COLO668 (cell line): Measurements from ENCODE around the gene POC5.
A peak's percentile ranks its signal among the peaks of the same experiment; 100 is the strongest.
"Not testable (repeated sequence)": the region's sequence is repeated elsewhere in the genome, so short reads cannot be mapped to it uniquely, and the experiment has no call there.

Experiments used
- DNase-seq: peaks from one replicate; lab custom pipeline; 2025; ENCODE audit not compliant: unreplicated experiment; lab: John Stamatoyannopoulos, UW

POC5 gene

DNA sequence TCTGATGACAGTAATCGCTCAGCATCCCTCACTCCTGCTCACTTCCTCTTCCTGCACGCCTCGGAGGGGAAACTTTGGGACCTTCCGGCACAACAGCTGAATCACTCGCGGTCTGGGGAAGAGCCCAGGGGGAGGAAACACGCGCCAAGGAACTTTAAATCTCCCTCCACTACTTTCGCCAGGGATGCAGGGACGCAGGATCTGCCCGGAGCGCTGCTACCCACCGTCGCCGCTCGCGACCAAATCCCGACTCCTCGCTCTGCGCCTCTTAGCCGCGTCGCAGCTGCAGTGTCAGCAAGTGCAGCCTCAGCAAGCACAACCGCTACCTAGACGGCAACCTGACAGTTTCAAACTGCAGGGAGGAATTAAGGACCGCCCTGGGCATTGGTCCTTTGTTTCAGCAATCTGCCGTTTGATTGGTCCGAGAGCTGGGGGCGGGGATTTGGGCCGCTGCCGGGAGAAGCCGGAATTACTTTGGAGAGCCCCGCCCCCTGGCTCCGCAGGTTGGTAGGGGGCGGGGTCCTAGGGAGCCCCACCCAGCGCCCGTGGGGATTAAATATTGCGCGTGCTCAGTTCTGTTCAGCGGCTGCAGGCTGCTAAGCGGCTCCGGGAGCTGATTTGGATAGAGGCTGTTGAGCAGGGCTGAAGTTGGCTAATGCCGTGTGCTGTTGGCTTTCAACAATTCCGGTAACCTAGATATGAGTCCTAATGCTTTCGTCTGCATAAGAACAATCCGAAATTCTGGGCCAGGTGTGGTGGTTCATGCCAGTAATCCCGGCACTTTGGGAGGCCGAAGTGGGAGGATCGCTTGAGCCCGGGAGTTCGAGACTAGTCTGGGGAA lies at the start of gene POC5:
Gene POC5 (minus strand): TSS at position 356 of the 841 bp plus-strand sequence. CDS start 4,500 bp downstream, outside the sequence.
- peak; percentile 93 for DNase-seq

DNA sequence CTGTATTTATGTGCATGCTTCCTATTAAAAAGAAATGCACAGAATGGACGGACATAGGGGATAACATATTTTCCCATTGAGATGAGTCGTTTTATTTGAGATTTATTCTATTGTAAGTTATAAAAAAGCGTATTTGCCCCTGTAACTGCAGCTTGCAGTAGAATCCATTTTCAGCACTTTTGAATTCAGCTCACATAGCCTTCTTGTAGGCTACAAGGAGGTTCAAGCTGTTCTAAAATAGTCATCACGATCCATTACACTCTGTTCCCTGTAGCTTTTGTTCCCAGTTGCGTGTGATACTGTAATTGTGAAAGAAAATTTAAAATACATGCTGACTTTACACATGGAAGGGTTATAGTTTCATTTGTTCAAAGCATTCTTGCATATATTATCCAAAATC lies 40.9 kb upstream of the POC5 start:
- DNase-seq: no peak

- DNase-seq: no peak
Measured at GRCh38 chr5:75756981-75757380, 39.7 kb upstream of the POC5 start.

GRCh38 chr5:75756211-75756610 lies 39.0 kb upstream of the POC5 start:
- no peak for DNase-seq

DNA sequence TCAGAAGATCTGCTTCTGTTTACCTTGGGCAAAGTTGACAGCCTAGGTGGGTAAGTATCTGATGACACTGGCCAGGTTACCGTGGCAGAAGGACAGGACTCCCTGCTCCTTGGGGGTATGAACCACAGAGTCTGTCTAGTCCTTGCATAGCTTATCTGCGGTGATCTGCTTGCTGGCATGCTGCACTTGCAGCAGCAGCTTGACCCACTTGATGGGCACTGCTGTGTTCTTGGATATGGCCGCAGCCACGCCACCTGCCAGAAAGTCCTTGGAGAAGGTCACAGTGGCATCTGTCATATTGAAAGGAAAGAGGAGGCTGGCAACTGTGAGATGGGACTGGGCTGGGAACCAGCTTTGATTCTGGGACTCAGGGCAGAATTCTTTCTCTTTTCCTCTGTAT lies 35.9 kb upstream of the POC5 start:
- DNase-seq: no peak

DNA sequence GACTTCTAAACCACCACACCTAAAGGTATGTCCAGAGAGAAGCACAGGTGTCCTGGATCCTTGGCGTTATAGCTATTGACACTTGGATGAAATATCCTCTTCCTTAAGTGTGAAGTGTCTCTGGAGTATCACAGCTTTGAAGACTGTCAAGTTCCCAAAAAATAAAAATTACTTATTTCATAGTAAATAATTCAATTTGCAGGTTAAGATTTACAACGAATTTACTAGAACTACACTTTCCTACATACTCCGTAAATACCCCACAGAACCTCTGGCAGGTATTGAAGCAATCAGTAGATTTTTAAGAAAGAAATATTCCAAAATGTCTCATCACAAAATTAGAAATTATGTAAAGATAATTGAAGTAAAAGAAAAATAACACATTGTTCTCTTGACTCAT lies 27.1 kb upstream of the POC5 start:
- DNase-seq: no peak

DNA sequence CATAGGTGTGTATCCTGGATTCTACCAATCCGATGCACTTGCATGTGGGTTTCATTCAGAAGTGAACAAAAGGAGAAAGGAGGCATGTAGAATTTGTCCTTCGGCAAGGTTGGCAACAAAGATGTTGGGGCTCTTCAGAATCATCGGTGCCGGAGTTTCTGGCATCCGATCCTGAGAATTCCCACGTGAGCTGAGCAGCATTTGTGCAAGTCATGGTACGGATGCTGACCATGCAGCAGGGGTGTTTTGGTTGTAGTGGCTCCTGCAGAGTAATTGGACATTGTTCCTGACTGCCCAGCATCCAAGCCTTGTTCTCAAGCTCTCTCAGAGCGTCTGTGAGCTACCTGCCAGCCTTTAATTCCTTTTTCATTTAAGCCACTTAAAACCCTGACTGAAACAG lies 19.0 kb upstream of the POC5 start:
- no peak for DNase-seq

- DNase-seq: peak; percentile 1
Measured at GRCh38 chr5:75734913-75735789, 17.9 kb upstream of the POC5 start.

DNA sequence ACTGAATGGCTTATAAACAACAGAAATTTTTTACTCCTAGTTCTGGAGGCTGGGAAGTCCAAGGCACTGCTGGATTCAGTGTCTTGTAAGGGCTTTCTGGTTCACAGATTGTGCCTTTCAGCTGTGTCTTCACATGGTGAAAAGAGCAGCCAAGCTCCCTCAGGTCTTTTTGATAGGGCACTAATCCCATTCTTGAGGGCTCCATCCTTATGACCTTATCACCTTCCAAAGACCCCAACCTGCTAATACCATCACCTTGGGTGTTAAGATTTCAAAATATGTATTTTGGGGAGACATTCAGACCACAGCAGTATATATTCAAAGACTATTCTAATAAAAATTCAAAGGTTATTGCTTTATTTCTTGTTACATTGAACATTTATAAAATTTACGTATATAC lies 16.5 kb upstream of the POC5 start:
- no peak for DNase-seq

DNA sequence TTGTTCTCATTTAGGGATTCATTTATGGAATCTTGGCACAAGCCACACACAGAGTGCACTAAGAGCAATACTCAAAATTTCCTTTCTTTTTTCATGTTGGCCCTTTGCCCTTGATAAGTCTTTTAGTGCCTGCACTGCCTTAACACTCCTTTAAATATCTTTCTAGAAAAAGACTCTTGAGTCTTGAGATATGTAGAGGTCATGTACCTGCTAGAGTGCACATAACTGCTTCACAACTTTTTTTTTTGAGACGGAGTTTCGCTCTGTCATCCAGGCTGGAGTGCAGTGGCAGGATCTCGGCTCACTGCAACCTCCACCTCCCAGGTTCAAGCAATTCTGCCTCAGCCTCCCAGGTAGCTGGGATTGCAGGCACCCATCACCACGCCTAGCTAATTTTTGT lies 14.3 kb upstream of the POC5 start:
- DNase-seq: not testable (repeated sequence)

DNA sequence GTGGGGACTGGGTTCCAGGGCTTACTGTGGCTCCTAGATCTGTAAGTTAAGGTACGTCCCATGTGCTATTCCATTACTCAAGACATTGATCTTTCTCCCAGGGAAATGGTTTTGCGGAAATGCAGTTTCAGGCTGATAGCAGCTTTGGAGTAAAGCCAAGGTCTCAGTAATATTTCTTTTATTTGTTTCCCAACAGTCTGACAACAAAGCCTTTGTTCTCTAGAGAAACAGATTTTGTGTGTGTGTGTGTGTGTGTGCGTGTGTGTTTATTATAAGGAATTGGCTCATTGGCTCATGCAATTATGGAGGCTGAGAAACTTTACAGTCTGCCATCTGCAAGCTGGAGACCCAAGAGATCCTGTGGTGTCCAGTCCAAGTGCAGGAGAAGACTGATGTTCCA lies 12.1 kb upstream of the POC5 start:
- DNase-seq: no peak

- DNase-seq: no peak
Measured at GRCh38 chr5:75727931-75728330, 10.7 kb upstream of the POC5 start.

- DNase-seq: not testable (repeated sequence)
Measured at GRCh38 chr5:75726224-75726623, 9.0 kb upstream of the POC5 start.

DNA sequence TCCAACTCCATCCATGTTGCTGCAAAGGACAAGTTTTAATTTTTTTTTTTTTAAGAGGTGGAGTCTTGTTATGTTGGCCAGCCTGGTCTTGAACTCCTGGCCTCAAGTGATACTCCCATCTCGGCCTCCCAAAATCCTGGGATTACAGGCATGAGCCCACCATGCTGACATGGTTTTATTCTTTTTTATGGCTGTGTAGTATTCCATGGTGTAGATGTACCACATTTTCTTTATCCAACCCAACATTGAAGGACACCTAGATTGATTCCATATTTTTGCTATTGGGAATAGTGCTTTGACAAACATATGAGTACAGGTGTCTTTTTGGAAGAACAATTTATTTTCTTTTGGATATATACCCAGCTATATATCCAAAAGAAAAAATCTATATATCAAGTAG lies 6.1 kb upstream of the POC5 start:
- no peak for DNase-seq

GRCh38 chr5:75721573-75721972 lies 4.3 kb upstream of the POC5 start:
- no peak for DNase-seq

DNA sequence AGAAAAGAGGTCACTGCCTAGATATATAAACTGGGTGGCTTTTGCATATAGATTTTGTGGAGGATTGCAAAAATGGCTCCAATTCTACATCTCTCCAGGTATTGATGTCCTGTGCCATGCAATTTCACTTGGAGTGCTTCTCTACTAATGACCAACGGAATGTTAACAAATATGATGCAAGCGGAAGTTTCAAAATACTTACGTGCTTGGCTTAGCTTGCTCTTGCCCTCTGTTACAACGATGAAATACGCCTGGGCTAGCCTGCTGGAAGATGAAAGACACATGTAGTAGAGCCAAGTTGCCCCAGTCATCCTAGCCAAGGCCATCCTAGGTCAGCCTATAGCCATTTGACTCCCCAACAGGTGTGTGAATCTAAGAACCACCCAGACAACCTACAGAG lies 3.6 kb upstream of the POC5 start:
- DNase-seq: no peak

- DNase-seq: peak; percentile 40
Measured at GRCh38 chr5:75716715-75717081, 539 bp downstream of the POC5 start.

GRCh38 chr5:75712091-75712490 lies 5.1 kb downstream of the POC5 start:
- DNase-seq: no peak

DNA sequence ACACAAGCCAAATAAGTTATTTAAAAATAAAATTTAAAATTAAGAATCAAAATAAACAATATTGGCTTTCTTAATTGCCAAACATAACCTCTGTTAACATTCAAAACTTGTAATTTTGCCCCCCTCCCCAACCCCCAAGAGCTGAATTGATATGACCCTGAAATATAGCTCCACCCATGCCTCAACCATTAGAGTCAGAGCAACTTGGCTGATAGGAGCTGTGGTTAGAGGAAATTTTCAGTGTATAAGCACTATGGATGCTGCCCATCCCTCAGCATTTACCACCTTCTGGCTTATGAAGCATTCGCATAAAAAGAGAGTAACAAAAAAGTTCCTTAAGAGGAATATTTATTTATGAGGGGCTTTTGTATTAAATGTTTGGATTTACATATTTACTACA lies 6.1 kb downstream of the POC5 start:
- no peak for DNase-seq

- no peak for DNase-seq
Measured at GRCh38 chr5:75710637-75711036, 6.6 kb downstream of the POC5 start.

GRCh38 chr5:75707911-75708509 lies 9.2 kb downstream of the POC5 start:
- DNase-seq: no peak

- no peak for DNase-seq
Measured at GRCh38 chr5:75706775-75707174, 10.5 kb downstream of the POC5 start.
